IMR-90 (cell line): ENCODE results near the gene HYI.

Experiments used
- CEBPB ChIP-seq: IDR thresholded peaks from 2 replicates; pipeline ENCODE4 v1.6.1; 2012; ENCODE audit warnings: low read depth, low read length, improper control_type of control experiment
- CHD1 ChIP-seq: IDR thresholded peaks from 2 replicates; pipeline ENCODE4 v1.6.1; 2012; ENCODE audit warnings: low read depth, low read length, improper control_type of control experiment
- FOS ChIP-seq: fragments of 150-350 bp; IDR thresholded peaks from 2 replicates; pipeline ENCODE4 v1.6.1; 2016; ENCODE audit warnings: low read depth, low read length
- MAFK ChIP-seq: IDR thresholded peaks from 2 replicates; pipeline ENCODE4 v1.6.1; 2012; ENCODE audit warnings: low read depth, low read length, improper control_type of control experiment
- MXI1 ChIP-seq: IDR thresholded peaks from 2 replicates; pipeline ENCODE4 v1.6.1; 2012; ENCODE audit warnings: low read depth, mild to moderate bottlenecking, low read length, moderate library complexity, borderline replicate concordance
- POLR2A ChIP-seq: IDR thresholded peaks from 2 replicates; pipeline ENCODE4 v1.6.1; 2012; ENCODE audit warnings: mild to moderate bottlenecking, low read depth, low read length
- RAD21 ChIP-seq: IDR thresholded peaks from 2 replicates; pipeline ENCODE4 v1.6.1; 2012; ENCODE audit warnings: low read length, improper control_type of control experiment
- RFX5 ChIP-seq: IDR thresholded peaks from 2 replicates; pipeline ENCODE4 v1.8.0; 2012; ENCODE audit warnings: low read depth, mild to moderate bottlenecking, low read length, moderate library complexity
- SMC3 ChIP-seq: fragments of 150-350 bp; IDR thresholded peaks from 2 replicates; pipeline ENCODE4 v1.6.1; 2016; ENCODE audit warnings: low read depth, mild to moderate bottlenecking, antibody characterized with exemption, low read length, moderate library complexity
- USF2 ChIP-seq: fragments of 150-350 bp; IDR thresholded peaks from 2 replicates; pipeline ENCODE4 v1.6.1; 2017; ENCODE audit warnings: mild to moderate bottlenecking, antibody characterized with exemption, low read length, low read depth
- TF ChIP-seq, protein P1 (sequence below): conservative IDR thresholded peaks from 2 replicates; pipeline ENCODE4 v1.5.1; 2012; ENCODE audit warnings: mild to moderate bottlenecking, low read depth, low read length, improper control_type of control experiment

DNA sequence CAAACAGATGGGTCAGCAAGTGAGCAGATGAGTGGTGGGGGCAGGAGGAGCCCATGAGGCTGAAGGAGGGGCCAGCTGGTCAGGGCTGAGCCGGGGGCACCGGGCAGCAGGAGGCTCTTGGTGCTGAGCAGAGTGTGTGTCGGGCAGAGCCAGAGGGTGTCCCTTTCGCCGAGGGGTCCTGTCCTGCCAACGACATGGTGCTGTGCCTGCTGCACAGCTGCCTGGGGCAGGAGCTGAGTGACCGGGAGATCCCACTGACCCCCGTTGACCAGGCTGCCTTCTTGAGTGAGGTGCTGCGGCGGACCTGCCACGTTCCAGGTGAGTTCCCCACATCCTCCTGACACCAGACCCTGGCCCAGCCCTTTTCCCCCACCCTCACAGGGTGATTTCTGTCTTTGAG is 27.5 kb downstream of the HYI start:
- TF ChIP-seq POLR2A (no peak), USF2 (no peak), SMC3 (no peak), RFX5 (no peak), CEBPB (no peak), FOS (no peak), MAFK (no peak), RAD21 (no peak), CHD1 (no peak), MXI1 (no peak)
- TF ChIP-seq, protein P1, sequence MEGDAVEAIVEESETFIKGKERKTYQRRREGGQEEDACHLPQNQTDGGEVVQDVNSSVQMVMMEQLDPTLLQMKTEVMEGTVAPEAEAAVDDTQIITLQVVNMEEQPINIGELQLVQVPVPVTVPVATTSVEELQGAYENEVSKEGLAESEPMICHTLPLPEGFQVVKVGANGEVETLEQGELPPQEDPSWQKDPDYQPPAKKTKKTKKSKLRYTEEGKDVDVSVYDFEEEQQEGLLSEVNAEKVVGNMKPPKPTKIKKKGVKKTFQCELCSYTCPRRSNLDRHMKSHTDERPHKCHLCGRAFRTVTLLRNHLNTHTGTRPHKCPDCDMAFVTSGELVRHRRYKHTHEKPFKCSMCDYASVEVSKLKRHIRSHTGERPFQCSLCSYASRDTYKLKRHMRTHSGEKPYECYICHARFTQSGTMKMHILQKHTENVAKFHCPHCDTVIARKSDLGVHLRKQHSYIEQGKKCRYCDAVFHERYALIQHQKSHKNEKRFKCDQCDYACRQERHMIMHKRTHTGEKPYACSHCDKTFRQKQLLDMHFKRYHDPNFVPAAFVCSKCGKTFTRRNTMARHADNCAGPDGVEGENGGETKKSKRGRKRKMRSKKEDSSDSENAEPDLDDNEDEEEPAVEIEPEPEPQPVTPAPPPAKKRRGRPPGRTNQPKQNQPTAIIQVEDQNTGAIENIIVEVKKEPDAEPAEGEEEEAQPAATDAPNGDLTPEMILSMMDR = no peak
